Endothelial cell of umbilical vein (primary cell): ENCODE data around the gene HES1. TPM values are rescaled to one million over a fixed set of nuclear protein-coding genes. Genes with fewer than 3 reads are reported as not detected.
A peak's percentile ranks its signal among the peaks of the same experiment; 100 is the strongest.

Source experiments
- BruUV-seq: library from RNA; stranded (reverse); fragments of 400-500 nt; replicated peaks from 2 replicates; lab custom pipeline; 2021; lab: Mats Ljungman, UMichigan
- CTCF ChIA-PET: fragments of 300-600, 350-600 bp; sonication (Branson Sonifier 250); formaldehyde crosslinking; loops from one replicate; lab custom pipeline; 2021; ENCODE audit warnings: antibody characterized with exemption, inconsistent platforms; lab: Charles Lee
- POLR2A ChIA-PET: fragments of 300-600, 350-600 bp; sonication (Branson Sonifier 250); formaldehyde crosslinking; loops from one replicate; lab custom pipeline; 2021; ENCODE audit warnings: antibody characterized with exemption, inconsistent platforms; lab: Charles Lee
- DNase-seq: peaks from one replicate; pipeline ENCODE4 v3.0.0-alpha.2; 2011; ENCODE audit warnings: low read depth, low spot score
- FAIRE-seq: peaks from 2 replicates; lab custom pipeline; 2011; peaks lifted over from hg19 to GRCh38; lab: Jason Lieb, UNC
- H2AFZ ChIP-seq: 2 replicates; pipeline ENCODE4 v1.6.0; 2012; ENCODE audit warnings: low read depth, low read length, control low read depth, inconsistent platforms
- H3K27ac ChIP-seq: 2 replicates; pipeline ENCODE4 v1.5.1; 2011; ENCODE audit warnings: low read depth, mild to moderate bottlenecking, control low read depth, low read length, moderate library complexity; ENCODE audit not compliant: insufficient read depth
- H3K27me3 ChIP-seq, 2 experiments: 2 replicates each; pipeline versions ENCODE4 v1.6.0 to v1.6.1; 2011; ENCODE audit warnings: low read length in 2 of 2, mixed read lengths in 1 of 2; ENCODE audit not compliant: control insufficient read depth in 2 of 2, insufficient read depth in 2 of 2
- H3K36me3 ChIP-seq, 2 experiments: 2 replicates in 1 of 2; 3 replicates in 1 of 2; pipeline ENCODE4 v1.5.1; 2011; ENCODE audit warnings: low read length in 2 of 2, mild to moderate bottlenecking in 1 of 2, moderate library complexity in 1 of 2; ENCODE audit not compliant: control insufficient read depth in 2 of 2, insufficient read depth in 2 of 2; ENCODE audit errors: extremely low read depth in 1 of 2
- H3K4me1 ChIP-seq: 3 replicates; pipeline ENCODE4 v1.5.1; 2011; ENCODE audit warnings: mild to moderate bottlenecking, low read length; ENCODE audit not compliant: control insufficient read depth, insufficient read depth; ENCODE audit errors: extremely low read depth
- H3K4me2 ChIP-seq: 2 replicates; pipeline ENCODE4 v1.6.1; 2011; ENCODE audit warnings: low read length, control low read depth, mixed read lengths; ENCODE audit not compliant: insufficient read depth
- H3K4me3 ChIP-seq, 3 experiments: fragments of 200-600 bp in 1 of 3; sonication (generic), shearing (Covaris generic) in 1 of 3; replicated peaks in 1 of 3; 2 replicates each; pipeline ENCODE4 v1.5.1; 2011 to 2016; ENCODE audit warnings: control low read depth in 3 of 3, low read length in 3 of 3, mild to moderate bottlenecking in 2 of 3, inconsistent platforms in 1 of 3, low read depth in 1 of 3, moderate library complexity in 1 of 3; ENCODE audit not compliant: insufficient read depth in 1 of 3
- H3K79me2 ChIP-seq: 2 replicates; pipeline ENCODE4 v1.6.0; 2012; ENCODE audit warnings: low read length, inconsistent platforms; ENCODE audit not compliant: control insufficient read depth, insufficient read depth
- H3K9ac ChIP-seq: replicated peaks from 2 replicates; pipeline ENCODE3; 2011; ENCODE audit warnings: low read length, control low read depth; ENCODE audit not compliant: insufficient read depth; ENCODE audit errors: extremely low read depth
- H3K9me1 ChIP-seq: replicated peaks from 3 replicates; pipeline ENCODE4 v1.6.0; 2011; ENCODE audit warnings: mild to moderate bottlenecking, low read length; ENCODE audit not compliant: control insufficient read depth, insufficient read depth; ENCODE audit errors: extremely low read depth
- H3K9me3 ChIP-seq: replicated peaks from 2 replicates; pipeline ENCODE4 v1.5.1; 2012; ENCODE audit warnings: low read length, inconsistent platforms; ENCODE audit not compliant: control insufficient read depth, insufficient read depth
- H4K20me1 ChIP-seq: replicated peaks from 2 replicates; pipeline ENCODE3; 2011; ENCODE audit warnings: mild to moderate bottlenecking, low read length; ENCODE audit not compliant: control insufficient read depth, insufficient read depth; ENCODE audit errors: extremely low read depth
- CTCF ChIP-seq, 2 donors: IDR thresholded peaks; 1 replicate in 1 of 2; 2 replicates in 1 of 2; pipeline ENCODE4 v1.5.1; 2011; ENCODE audit warnings: low read length in 2 of 2, mild to moderate bottlenecking in 2 of 2, moderate library complexity in 2 of 2, control low read depth in 1 of 2, inconsistent platforms in 1 of 2, low read depth in 1 of 2; ENCODE audit not compliant: insufficient read depth in 1 of 2; ENCODE audit errors: extremely low read depth in 1 of 2
- GATA2 ChIP-seq: IDR thresholded peaks from 2 replicates; pipeline ENCODE4 v1.7.0; 2011; ENCODE audit warnings: low read depth, mild to moderate bottlenecking, moderate library complexity, mixed read lengths, low read length; ENCODE audit not compliant: insufficient read length, insufficient read depth
- POLR2A ChIP-seq: IDR thresholded peaks from 2 replicates; pipeline ENCODE4 v1.6.1; 2012; ENCODE audit warnings: low read depth, mild to moderate bottlenecking, control low read depth, low read length
- POLR2AphosphoS5 ChIP-seq: IDR thresholded peaks from 2 replicates; pipeline ENCODE4 v1.6.1; 2012; ENCODE audit warnings: low read depth, mild to moderate bottlenecking, control low read depth, low read length, moderate library complexity; ENCODE audit not compliant: insufficient read depth
- dilution Hi-C: fragments of 300-500 bp; cut with MboI; formaldehyde crosslinking; loops from one replicate; pipeline ENCODE4 v1.15.0; 2019; ENCODE audit warnings: low sequenced_read_pairs; ENCODE audit not compliant: extremely low pct_ligation_motif_present
- intact Hi-C: fragments of 100-400 bp; cut with micrococcal nuclease; formaldehyde crosslinking; loops from one replicate; pipeline ENCODE4 v1.10.0; 2022
- polyA plus RNA-seq, 4 experiments: library from polyadenylated mRNA; depleted of rRNA in 3 of 4; stranded (reverse) in 3 of 4; unstranded in 1 of 4; fragments of >200 nt; gene quantifications; 2 replicates each; pipeline versions ENCODE4 v1.2.1 to v1.2.3, GENCODE V29; 2011 to 2012; ENCODE audit warnings: missing spikeins in 1 of 4
- total RNA-seq: library from RNA; stranded (reverse); gene quantifications from 2 replicates; pipeline ENCODE4 v1.2.3, GENCODE V29; 2021

The HES1 gene
- total and polyA plus RNA-seq, 2 donors (not counting 3 experiments of a cell fraction or from before 2014, with no cell fraction given), result 42.0 to 210 TPM

GRCh38 chr3:194136519-194137007 is 615 bp downstream of the HES1 start:
- DNase-seq (no peak), FAIRE-seq (peak; percentile 46)
- TF ChIP-seq POLR2AphosphoS5 (no peak), CTCF (IDR thresholded peaks at IDR 0.05; ENCODE audit: extremely low read depth in 1 of 2, insufficient read depth in 1 of 2, low read depth in 1 of 2, low read length in 2 of 2) (no peak), POLR2A (peak; percentile 4), GATA2 (no peak)
- H3K4me2 ChIP-seq, result peak overlapping the region; percentile 84
- H3K9me1 ChIP-seq, result no peaks in the 10 kb centered on the region
- H3K4me3 ChIP-seq, result peak overlapping the region; percentile 32 to 92 (median 54)
- no peak overlapping the region for H2AFZ ChIP-seq
- H3K36me3 ChIP-seq, result no peaks in the 10 kb centered on the region
- H3K9me3 ChIP-seq, result no peaks in the 10 kb centered on the region
- no peaks in the 10 kb centered on the region for H3K27me3 ChIP-seq
- peaks cover 2% of the 10 kb centered on the region for H3K79me2 ChIP-seq
- H3K4me1 ChIP-seq, result peaks cover 35% of the 10 kb centered on the region
- H4K20me1 ChIP-seq, result no peaks in the 10 kb centered on the region
- intact Hi-C loops, result loop anchor here (1.0 to 5.0 kb wide), 9 partner anchors 47 to 543 kb away; partner anchors contain the start of gene OPA1
- POLR2A ChIA-PET, result interaction anchor here (0.6 to 5.2 kb wide), 18 partner anchors 23 to 356 kb away, joined by 3 to 22 read pairs (median 7); no protein-coding TSS in a partner anchor
- peak overlapping the region; percentile 96 for H3K27ac ChIP-seq
- TSS peak; percentile 33 for BruUV-seq
- peak overlapping the region; percentile 98 for H3K9ac ChIP-seq
- dilution Hi-C loops, result no loop called here
- CTCF ChIA-PET, result interaction anchor here (0.8 to 11.1 kb wide), 12 partner anchors 8 to 471 kb away, joined by 3 to 338 read pairs (median 26); no protein-coding TSS in a partner anchor
